DMS53 treated with DMSO at 0.1 percent for 48 hours (cell line): ENCODE measurements around the gene ANKRD28.

Experiments used
- DNase-seq: peaks from one replicate; lab custom pipeline; 2025; ENCODE audit not compliant: unreplicated experiment; lab: John Stamatoyannopoulos, UW

The ANKRD28 gene

GRCh38 chr3:15804553-15805095, 6.8 kb upstream of the ANKRD28 start:
- no peak for DNase-seq

GRCh38 chr3:15803921-15804320, 6.1 kb upstream of the ANKRD28 start:
- DNase-seq: no peak

GRCh38 chr3:15801298-15801697, 3.5 kb upstream of the ANKRD28 start:
- DNase-seq: no peak

- DNase-seq: no peak
These were observed 3.0 kb upstream of the ANKRD28 start for GRCh38 chr3:15800780-15801179.

- no peak for DNase-seq
These were observed 2.5 kb upstream of the ANKRD28 start for GRCh38 chr3:15800327-15800726.

GRCh38 chr3:15798533-15799245, 910 bp upstream of the ANKRD28 start:
- DNase-seq: no peak

- DNase-seq: peak; percentile 13
These were observed 773 bp downstream of the ANKRD28 start for GRCh38 chr3:15796771-15797641.

GRCh38 chr3:15796331-15796730, 1.4 kb downstream of the ANKRD28 start:
- DNase-seq: no peak

GRCh38 chr3:15795651-15796308, 2.0 kb downstream of the ANKRD28 start:
- DNase-seq: no peak

GRCh38 chr3:15794842-15795650, 2.7 kb downstream of the ANKRD28 start:
- DNase-seq: no peak

GRCh38 chr3:15794303-15794771, 3.4 kb downstream of the ANKRD28 start:
- DNase-seq: no peak

GRCh38 chr3:15791525-15791924, 6.3 kb downstream of the ANKRD28 start:
- DNase-seq: no peak

- DNase-seq: no peak
These were observed 9.8 kb downstream of the ANKRD28 start for GRCh38 chr3:15787941-15788340.

GRCh38 chr3:15787526-15787925, 10.3 kb downstream of the ANKRD28 start:
- DNase-seq: no peak

- DNase-seq: no peak
These were observed 14.3 kb downstream of the ANKRD28 start for GRCh38 chr3:15783361-15783969.

- DNase-seq: no peak
These were observed 15.3 kb downstream of the ANKRD28 start for GRCh38 chr3:15782429-15782828.

GRCh38 chr3:15781637-15782402, 16.0 kb downstream of the ANKRD28 start:
- DNase-seq: no peak

- DNase-seq: no peak
These were observed 16.6 kb downstream of the ANKRD28 start for GRCh38 chr3:15781131-15781530.

- DNase-seq: no peak
These were observed 18.7 kb downstream of the ANKRD28 start for GRCh38 chr3:15779111-15779510.
